Measurements from ENCODE around the gene TMEM63C.
"Not testable (repeated sequence)": the region's sequence is repeated elsewhere in the genome, so short reads cannot be mapped to it uniquely, and the experiment has no call there.

Gene TMEM63C

DNA sequence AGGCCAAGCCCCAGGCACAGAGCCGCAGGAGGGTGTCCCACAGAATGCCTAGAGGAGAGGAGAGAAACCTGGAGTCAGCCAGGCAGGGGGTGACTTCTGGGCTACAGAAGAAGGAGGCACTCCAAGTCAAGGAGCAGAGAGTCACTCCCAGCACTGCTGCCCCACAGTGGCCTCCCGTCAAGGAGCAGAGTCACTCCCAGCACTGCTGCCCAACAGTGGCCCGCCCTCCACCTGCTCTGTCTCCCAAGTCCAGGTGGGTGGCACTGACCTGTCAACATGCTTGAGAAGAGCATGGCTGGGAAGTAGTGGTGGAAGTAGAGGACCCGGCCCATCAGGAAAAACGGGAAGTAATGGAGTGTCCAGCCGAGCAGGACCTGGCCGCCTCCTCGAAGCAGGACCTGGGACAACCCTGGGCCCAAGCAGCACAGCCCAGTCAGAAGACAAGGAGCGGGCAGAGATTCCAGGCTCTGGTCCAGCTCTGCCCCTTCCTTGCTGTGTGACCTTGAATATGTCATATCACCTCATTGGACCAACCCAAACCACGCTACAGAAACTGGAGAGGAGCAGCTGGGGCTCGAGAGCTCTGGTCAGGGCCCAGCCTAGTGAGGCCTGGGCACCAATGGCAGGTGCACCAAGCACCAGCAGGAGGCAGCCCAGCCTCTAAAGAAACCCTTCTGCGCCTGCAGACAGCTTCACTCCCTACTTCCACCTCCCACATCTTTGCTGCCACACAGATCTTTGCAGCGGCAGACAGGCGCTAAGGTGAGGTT, 97.0 kb downstream of the TMEM63C start:
- TF ChIP-seq, protein P1, sequence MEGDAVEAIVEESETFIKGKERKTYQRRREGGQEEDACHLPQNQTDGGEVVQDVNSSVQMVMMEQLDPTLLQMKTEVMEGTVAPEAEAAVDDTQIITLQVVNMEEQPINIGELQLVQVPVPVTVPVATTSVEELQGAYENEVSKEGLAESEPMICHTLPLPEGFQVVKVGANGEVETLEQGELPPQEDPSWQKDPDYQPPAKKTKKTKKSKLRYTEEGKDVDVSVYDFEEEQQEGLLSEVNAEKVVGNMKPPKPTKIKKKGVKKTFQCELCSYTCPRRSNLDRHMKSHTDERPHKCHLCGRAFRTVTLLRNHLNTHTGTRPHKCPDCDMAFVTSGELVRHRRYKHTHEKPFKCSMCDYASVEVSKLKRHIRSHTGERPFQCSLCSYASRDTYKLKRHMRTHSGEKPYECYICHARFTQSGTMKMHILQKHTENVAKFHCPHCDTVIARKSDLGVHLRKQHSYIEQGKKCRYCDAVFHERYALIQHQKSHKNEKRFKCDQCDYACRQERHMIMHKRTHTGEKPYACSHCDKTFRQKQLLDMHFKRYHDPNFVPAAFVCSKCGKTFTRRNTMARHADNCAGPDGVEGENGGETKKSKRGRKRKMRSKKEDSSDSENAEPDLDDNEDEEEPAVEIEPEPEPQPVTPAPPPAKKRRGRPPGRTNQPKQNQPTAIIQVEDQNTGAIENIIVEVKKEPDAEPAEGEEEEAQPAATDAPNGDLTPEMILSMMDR (IDR thresholded peaks at IDR 0.05; ENCODE audit: low read depth, low read length, missing control alignments), result peak; percentile 8
- no peak for DNase-seq (ENCODE audit: extremely low read depth, low read depth)
- no peak overlapping the region for H3K4me3 ChIP-seq (replicated peaks; ENCODE audit: low read depth, low read length)

DNA sequence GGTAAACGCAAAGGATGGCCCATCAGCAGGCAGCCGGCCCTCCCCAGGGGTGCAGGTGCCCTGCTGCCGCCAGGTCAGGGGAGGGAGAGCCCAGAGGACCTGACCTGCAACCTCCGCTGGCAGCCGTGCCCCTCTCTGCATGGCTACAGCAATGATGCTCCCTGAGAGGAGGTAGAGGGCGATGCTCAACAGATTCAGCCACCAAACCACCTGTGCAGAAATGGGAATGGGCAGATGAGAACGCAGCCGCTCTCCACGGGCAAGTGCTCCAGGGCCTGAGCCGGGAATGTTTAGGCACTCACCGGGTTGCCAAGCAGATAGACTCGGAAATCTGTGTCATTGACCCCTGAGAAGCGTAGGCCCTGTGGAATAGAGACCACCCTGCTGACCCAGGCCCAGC, 98.1 kb downstream of the TMEM63C start:
- H3K4me3 ChIP-seq (replicated peaks; ENCODE audit: low read depth, low read length), result no peak overlapping the region
- TF ChIP-seq, protein P1 (IDR thresholded peaks at IDR 0.05; ENCODE audit: low read depth, low read length, missing control alignments), result no peak
- DNase-seq (ENCODE audit: extremely low read depth, low read depth), result no peak

DNA sequence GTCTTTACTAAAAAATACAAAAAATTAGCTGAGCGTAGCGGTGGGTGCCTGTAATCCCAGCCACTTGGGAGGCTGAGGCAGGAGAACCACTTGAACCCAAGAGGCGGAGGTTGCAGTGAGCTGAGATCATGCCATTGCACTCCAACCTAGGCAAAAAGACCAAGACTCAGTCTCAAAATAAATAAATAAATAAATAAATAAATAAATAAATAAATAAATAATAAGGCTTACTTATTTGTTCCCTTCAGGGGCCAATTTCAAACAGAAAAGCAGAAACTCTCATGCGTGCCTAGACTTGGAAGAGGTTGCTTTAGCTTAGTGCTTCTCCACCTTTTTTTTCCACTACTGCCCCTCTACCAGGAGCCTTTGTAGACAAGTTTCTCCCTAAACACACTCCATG, 99.3 kb downstream of the TMEM63C start:
- not testable (repeated sequence) for H3K4me3 ChIP-seq (replicated peaks; ENCODE audit: low read depth, low read length)

DNA sequence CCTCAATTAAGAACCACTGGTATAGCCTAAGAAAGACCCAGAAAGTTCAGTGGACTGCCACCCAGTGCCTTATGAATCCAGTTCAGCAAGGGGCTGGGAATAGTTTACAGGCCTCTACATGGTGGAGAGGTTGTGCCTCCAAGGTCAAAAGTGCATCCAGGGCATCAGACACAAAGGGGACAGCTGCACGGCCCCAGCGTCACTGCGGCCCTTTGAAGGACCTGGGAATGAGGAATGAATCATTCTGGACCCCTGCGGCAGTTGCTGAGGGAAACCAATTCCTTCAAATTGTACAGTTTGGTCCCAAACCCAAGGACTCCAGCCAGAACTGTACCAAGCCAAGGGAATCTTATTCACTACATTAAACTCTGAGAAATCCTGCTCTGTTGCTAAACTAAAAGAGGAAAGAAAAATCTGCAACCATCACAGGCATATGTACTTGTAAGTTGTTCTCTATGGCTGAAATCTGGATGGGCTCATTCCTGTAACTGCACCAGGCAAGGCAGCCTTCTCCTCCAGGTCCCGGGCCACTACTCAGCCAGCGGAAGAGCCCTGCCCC, 100.3 kb downstream of the TMEM63C start:
- TF ChIP-seq, protein P1 (IDR thresholded peaks at IDR 0.05; ENCODE audit: low read depth, low read length, missing control alignments), result no peak
- no peak overlapping the region for H3K4me3 ChIP-seq (replicated peaks; ENCODE audit: low read depth, low read length)
- no peak for DNase-seq (ENCODE audit: extremely low read depth, low read depth)

More for the DNA sequence above, 99.3 kb downstream of the TMEM63C start:
- DNase-seq (ENCODE audit: extremely low read depth, low read depth), result not testable (repeated sequence)

DNA sequence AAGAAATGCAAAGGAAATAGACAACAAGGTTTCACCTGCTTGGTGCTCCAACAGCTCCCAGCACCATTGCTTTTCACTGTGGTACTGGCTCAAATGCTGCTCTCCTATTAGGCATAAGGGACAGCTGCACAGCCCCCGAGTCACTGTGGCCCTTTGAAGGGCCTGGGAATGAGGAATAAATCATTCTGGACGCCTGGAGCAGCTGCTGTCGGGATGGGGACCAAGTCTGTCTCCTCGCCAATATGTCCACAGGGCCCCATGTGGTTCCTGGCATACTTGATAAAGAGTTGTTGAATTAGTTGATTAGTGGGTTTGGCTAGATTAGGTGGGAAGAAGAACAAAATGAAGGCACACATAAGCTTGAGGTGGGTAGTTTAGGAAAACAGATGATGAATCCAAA, 102.5 kb downstream of the TMEM63C start:
- TF ChIP-seq, protein P1 (IDR thresholded peaks at IDR 0.05; ENCODE audit: low read depth, low read length, missing control alignments), result no peak
- H3K4me3 ChIP-seq (replicated peaks; ENCODE audit: low read depth, low read length), result no peak overlapping the region
- DNase-seq (ENCODE audit: extremely low read depth, low read depth), result no peak

DNA sequence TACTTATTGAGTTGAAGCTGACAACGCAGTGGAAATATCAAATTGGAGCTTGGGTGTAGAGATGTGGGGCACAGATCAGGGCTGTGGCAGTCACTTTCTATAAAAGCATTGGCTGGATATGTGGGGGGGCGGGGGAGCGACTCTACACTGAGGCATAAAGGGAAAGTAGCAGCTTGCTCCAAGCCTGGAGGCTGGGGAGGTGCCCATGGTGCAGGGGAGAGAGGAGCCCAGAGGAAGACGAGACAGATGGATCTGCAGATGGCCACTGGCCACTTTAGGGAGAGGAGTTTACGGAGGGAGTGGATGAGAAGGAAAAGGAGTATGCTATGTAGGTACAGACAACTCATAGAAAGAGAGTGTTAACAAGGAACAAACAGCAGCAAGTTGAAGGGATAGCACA, 102.9 kb downstream of the TMEM63C start:
- TF ChIP-seq, protein P1 (IDR thresholded peaks at IDR 0.05; ENCODE audit: low read depth, low read length, missing control alignments), result no peak
- no peak for DNase-seq (ENCODE audit: extremely low read depth, low read depth)
- no peak overlapping the region for H3K4me3 ChIP-seq (replicated peaks; ENCODE audit: low read depth, low read length)

DNA sequence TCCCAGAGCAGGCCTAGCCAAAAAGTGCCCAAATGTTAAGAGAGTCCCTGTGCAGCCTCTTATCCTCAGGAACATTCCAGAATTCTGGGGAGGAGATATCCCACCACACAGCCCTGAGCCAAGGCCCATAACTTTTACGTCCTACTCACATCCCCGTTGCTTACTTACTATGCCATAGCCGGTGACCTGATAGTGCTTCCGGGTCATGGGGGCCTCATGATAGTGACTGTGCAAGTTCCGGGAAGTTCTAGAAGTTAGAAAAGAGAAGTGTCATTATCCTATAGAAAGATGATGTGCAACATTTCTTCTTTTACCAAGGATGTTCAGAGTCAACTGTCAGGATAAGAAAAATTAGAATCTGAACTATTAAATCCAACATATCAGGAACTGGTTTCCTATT, 105.0 kb downstream of the TMEM63C start:
- DNase-seq (ENCODE audit: extremely low read depth, low read depth), result no peak
- TF ChIP-seq, protein P1 (IDR thresholded peaks at IDR 0.05; ENCODE audit: low read depth, low read length, missing control alignments), result no peak

More for the DNA sequence above, 105.0 kb downstream of the TMEM63C start:
- no peak overlapping the region for H3K4me3 ChIP-seq (replicated peaks; ENCODE audit: low read depth, low read length)

Data from HFF-Myc (cell line).